HL-60 (cell line): ENCODE data around the gene DBN1.

Source experiments
- DNase-seq, 2 experiments: peaks; one replicate each; pipeline ENCODE4 v3.0.0-alpha.2; 2010 to 2020; ENCODE audit warnings: low read depth in 1 of 2, low spot score in 1 of 2
- H3K27ac ChIP-seq: fragments of 250-450 bp; sonication (Bioruptor Pico); replicated peaks from 2 replicates; pipeline ENCODE4 v1.5.1; 2020; ENCODE audit warnings: mild to moderate bottlenecking, moderate library complexity
- H3K27me3 ChIP-seq: fragments of 250-450 bp; sonication (Bioruptor Pico); 2 replicates; pipeline ENCODE4 v1.5.1; 2021; ENCODE audit warnings: mild to moderate bottlenecking, moderate library complexity; ENCODE audit not compliant: insufficient read depth, poor library complexity, severe bottlenecking
- H3K4me3 ChIP-seq: replicated peaks from 2 replicates; pipeline ENCODE4 v1.5.1; 2011; ENCODE audit warnings: mild to moderate bottlenecking, control low read depth, low read length; ENCODE audit not compliant: insufficient read depth
- CTCF ChIP-seq: IDR thresholded peaks from one replicate; pipeline ENCODE4 v1.5.1; 2011; ENCODE audit warnings: low read length, control low read depth, inconsistent platforms; ENCODE audit not compliant: insufficient read depth
- GABPA ChIP-seq: IDR thresholded peaks from 2 replicates; pipeline ENCODE4 v1.6.1; 2012; ENCODE audit warnings: low read depth
- POLR2AphosphoS5 ChIP-seq: IDR thresholded peaks from 2 replicates; pipeline ENCODE4 v1.6.1; 2012; ENCODE audit warnings: low read depth
- REST ChIP-seq: IDR thresholded peaks from 2 replicates; pipeline ENCODE4 v1.6.1; 2012; ENCODE audit warnings: low read depth; ENCODE audit not compliant: insufficient replicate concordance
- SPI1 ChIP-seq: IDR thresholded peaks from 2 replicates; pipeline ENCODE4 v1.6.1; 2012; ENCODE audit warnings: low read depth, mild to moderate bottlenecking, borderline replicate concordance

Gene DBN1

GRCh38 chr5:177483994-177484901 is 10.8 kb upstream of the DBN1 start:
- Histone ChIP-seq H3K4me3 (no peak overlapping the region), H3K27me3 (no peaks in the 10 kb centered on the region), H3K27ac (no peak overlapping the region)
- TF ChIP-seq REST (no peak), CTCF (no peak), GABPA (no peak), POLR2AphosphoS5 (no peak; the same call in 1 of the 2 replicates), SPI1 (no peak)
- DNase-seq, result no peak

GRCh38 chr5:177483042-177483441 is 9.6 kb upstream of the DBN1 start:
- TF ChIP-seq POLR2AphosphoS5, result no peak
- no peak for TF ChIP-seq REST
- no peak for TF ChIP-seq CTCF
- TF ChIP-seq SPI1, result no peak
- no peak for TF ChIP-seq GABPA

GRCh38 chr5:177482359-177482795 is 8.9 kb upstream of the DBN1 start:
- no peak for DNase-seq
- no peak overlapping the region for H3K4me3 ChIP-seq
- no peak overlapping the region for H3K27ac ChIP-seq
- no peak for TF ChIP-seq GABPA
- no peak for TF ChIP-seq SPI1
- no peaks in the 10 kb centered on the region for H3K27me3 ChIP-seq

More at GRCh38 chr5:177483042-177483441, 9.6 kb upstream of the DBN1 start:
- Histone ChIP-seq H3K4me3 (no peak overlapping the region), H3K27ac (no peak overlapping the region), H3K27me3 (no peaks in the 10 kb centered on the region)
- no peak for DNase-seq

GRCh38 chr5:177479774-177480173 is 6.3 kb upstream of the DBN1 start:
- Histone ChIP-seq H3K4me3 (no peak overlapping the region), H3K27ac (peak overlapping the region; percentile 83), H3K27me3 (no peaks in the 10 kb centered on the region)
- DNase-seq, result no peak
- TF ChIP-seq CTCF (no peak), SPI1 (no peak), GABPA (no peak), POLR2AphosphoS5 (no peak), REST (no peak)
